KOPT-K1 (cell line): ENCODE data around the gene GPC1.

Source experiments
- H3K27ac ChIP-seq: fragments of 200-600 bp; sonication (generic); 2 replicates; pipeline ENCODE4 v1.5.1; 2016; ENCODE audit warnings: antibody characterized with exemption, mild to moderate bottlenecking, low read depth, low read length; ENCODE audit not compliant: poor library complexity, severe bottlenecking
- H3K36me3 ChIP-seq: fragments of 200-600 bp; sonication (generic); 2 replicates; pipeline ENCODE4 v1.5.1; 2017; ENCODE audit warnings: antibody characterized with exemption, mild to moderate bottlenecking, low read length, moderate library complexity; ENCODE audit not compliant: insufficient read depth
- H3K9me3 ChIP-seq: fragments of 200-600 bp; sonication (generic); 2 replicates; pipeline ENCODE4 v1.5.1; 2017; ENCODE audit warnings: antibody characterized with exemption, low read length, mild to moderate bottlenecking; ENCODE audit not compliant: insufficient read depth, poor library complexity, severe bottlenecking

GPC1 gene

GRCh38 chr2:240393831-240394410 lies 41.5 kb upstream of the GPC1 start:
- H3K36me3 ChIP-seq: no peaks in the 10 kb centered on the region
- no peak overlapping the region for H3K27ac ChIP-seq
- no peaks in the 10 kb centered on the region for H3K9me3 ChIP-seq

GRCh38 chr2:240394549-240394948 lies 40.9 kb upstream of the GPC1 start:
- H3K27ac ChIP-seq: no peak overlapping the region
- H3K9me3 ChIP-seq: no peaks in the 10 kb centered on the region

GRCh38 chr2:240395448-240395847 lies 40.0 kb upstream of the GPC1 start:
- Histone ChIP-seq H3K36me3 (no peaks in the 10 kb centered on the region), H3K9me3 (no peaks in the 10 kb centered on the region), H3K27ac (no peak overlapping the region)

More at GRCh38 chr2:240394549-240394948, 40.9 kb upstream of the GPC1 start:
- H3K36me3 ChIP-seq: no peaks in the 10 kb centered on the region

GRCh38 chr2:240395896-240396622 lies 39.4 kb upstream of the GPC1 start:
- H3K27ac ChIP-seq: no peak overlapping the region
- no peaks in the 10 kb centered on the region for H3K9me3 ChIP-seq

GRCh38 chr2:240396623-240397541 lies 38.6 kb upstream of the GPC1 start:
- H3K36me3 ChIP-seq: no peaks in the 10 kb centered on the region
- H3K9me3 ChIP-seq: no peaks in the 10 kb centered on the region
- no peak overlapping the region for H3K27ac ChIP-seq

More at GRCh38 chr2:240395896-240396622, 39.4 kb upstream of the GPC1 start:
- no peaks in the 10 kb centered on the region for H3K36me3 ChIP-seq

GRCh38 chr2:240397542-240397916 lies 37.9 kb upstream of the GPC1 start:
- H3K36me3 ChIP-seq: no peaks in the 10 kb centered on the region
- H3K27ac ChIP-seq: no peak overlapping the region
- no peaks in the 10 kb centered on the region for H3K9me3 ChIP-seq

GRCh38 chr2:240397924-240398645 lies 37.4 kb upstream of the GPC1 start:
- H3K9me3 ChIP-seq: no peaks in the 10 kb centered on the region
- H3K27ac ChIP-seq: no peak overlapping the region

GRCh38 chr2:240398661-240399267 lies 36.7 kb upstream of the GPC1 start:
- Histone ChIP-seq H3K9me3 (no peaks in the 10 kb centered on the region), H3K36me3 (no peaks in the 10 kb centered on the region), H3K27ac (no peak overlapping the region)

More at GRCh38 chr2:240397924-240398645, 37.4 kb upstream of the GPC1 start:
- H3K36me3 ChIP-seq: no peaks in the 10 kb centered on the region

- no peak overlapping the region for H3K27ac ChIP-seq
- no peaks in the 10 kb centered on the region for H3K36me3 ChIP-seq
- no peaks in the 10 kb centered on the region for H3K9me3 ChIP-seq
Observed at GRCh38 chr2:240399419-240400324, 35.8 kb upstream of the GPC1 start.

- H3K9me3 ChIP-seq: no peaks in the 10 kb centered on the region
- H3K36me3 ChIP-seq: no peaks in the 10 kb centered on the region
- no peak overlapping the region for H3K27ac ChIP-seq
Observed at GRCh38 chr2:240400371-240401161, 34.9 kb upstream of the GPC1 start.

- no peaks in the 10 kb centered on the region for H3K36me3 ChIP-seq
- no peaks in the 10 kb centered on the region for H3K9me3 ChIP-seq
- no peak overlapping the region for H3K27ac ChIP-seq
Observed at GRCh38 chr2:240401308-240401707, 34.2 kb upstream of the GPC1 start.

- H3K27ac ChIP-seq: no peak overlapping the region
- no peaks in the 10 kb centered on the region for H3K36me3 ChIP-seq
- no peaks in the 10 kb centered on the region for H3K9me3 ChIP-seq
Observed at GRCh38 chr2:240401781-240402551, 33.5 kb upstream of the GPC1 start.
